ENCODE measurements around the gene PPP1R12B. TPM values are rescaled to one million over a fixed set of nuclear protein-coding genes. Genes with fewer than 3 reads are reported as not detected.
A peak's percentile ranks its signal among the peaks of the same experiment; 100 is the strongest.

PPP1R12B gene
- total RNA-seq, 3 donors from 2014 or later: 80.9 to 655 (median 89.0) TPM

- TF ChIP-seq, protein P1, sequence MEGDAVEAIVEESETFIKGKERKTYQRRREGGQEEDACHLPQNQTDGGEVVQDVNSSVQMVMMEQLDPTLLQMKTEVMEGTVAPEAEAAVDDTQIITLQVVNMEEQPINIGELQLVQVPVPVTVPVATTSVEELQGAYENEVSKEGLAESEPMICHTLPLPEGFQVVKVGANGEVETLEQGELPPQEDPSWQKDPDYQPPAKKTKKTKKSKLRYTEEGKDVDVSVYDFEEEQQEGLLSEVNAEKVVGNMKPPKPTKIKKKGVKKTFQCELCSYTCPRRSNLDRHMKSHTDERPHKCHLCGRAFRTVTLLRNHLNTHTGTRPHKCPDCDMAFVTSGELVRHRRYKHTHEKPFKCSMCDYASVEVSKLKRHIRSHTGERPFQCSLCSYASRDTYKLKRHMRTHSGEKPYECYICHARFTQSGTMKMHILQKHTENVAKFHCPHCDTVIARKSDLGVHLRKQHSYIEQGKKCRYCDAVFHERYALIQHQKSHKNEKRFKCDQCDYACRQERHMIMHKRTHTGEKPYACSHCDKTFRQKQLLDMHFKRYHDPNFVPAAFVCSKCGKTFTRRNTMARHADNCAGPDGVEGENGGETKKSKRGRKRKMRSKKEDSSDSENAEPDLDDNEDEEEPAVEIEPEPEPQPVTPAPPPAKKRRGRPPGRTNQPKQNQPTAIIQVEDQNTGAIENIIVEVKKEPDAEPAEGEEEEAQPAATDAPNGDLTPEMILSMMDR (IDR thresholded peaks at IDR 0.05): peak; percentile 86
- intact Hi-C loops (cut with DNase I, micrococcal nuclease): loop anchor here (5.0 to 10.0 kb wide), 2 partner anchors 128 to 131 kb away; no protein-coding TSS in a partner anchor
- ATAC-seq: peak; percentile 95
- Histone ChIP-seq H3K36me3 (ENCODE audit: low read depth) (no peaks in the 10 kb centered on the region), H3K4me1 (ENCODE audit: low read depth) (no peaks in the 10 kb centered on the region), H3K4me3 (no peak overlapping the region), H3K9me3 (no peaks in the 10 kb centered on the region)
- DNase-seq: peak; percentile 67 to 92 (median 89)
Observed at GRCh38 chr1:202315576-202316168, 32.8 kb upstream of the PPP1R12B start.

DNA sequence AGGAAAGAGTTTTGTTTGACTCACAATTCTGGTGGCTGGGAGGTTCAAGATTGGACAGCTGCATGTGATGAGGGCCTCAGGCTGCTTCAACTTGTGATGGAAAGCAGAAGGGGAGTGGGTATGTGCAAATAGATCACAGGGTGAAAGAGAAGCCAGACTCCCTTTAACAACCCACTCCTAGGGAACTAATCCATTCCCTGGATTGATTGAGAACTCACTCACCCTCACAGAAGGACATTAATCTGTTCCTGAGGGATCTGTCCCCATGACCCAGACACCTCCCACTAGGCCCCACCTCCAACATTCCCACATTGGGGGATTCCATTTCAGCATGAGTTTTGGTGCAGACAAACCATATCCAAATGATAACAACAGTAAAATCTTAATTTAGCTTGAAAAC is 32.3 kb upstream of the PPP1R12B start:
- Histone ChIP-seq H3K4me3 (no peak overlapping the region), H3K36me3 (ENCODE audit: low read depth) (no peaks in the 10 kb centered on the region), H3K9me3 (no peaks in the 10 kb centered on the region), H3K4me1 (ENCODE audit: low read depth) (no peaks in the 10 kb centered on the region)
- TF ChIP-seq, protein P1 (IDR thresholded peaks at IDR 0.05): no peak
- intact Hi-C loops (cut with DNase I, micrococcal nuclease): loop anchor here (5.0 to 10.0 kb wide), 2 partner anchors 129 to 131 kb away; no protein-coding TSS in a partner anchor
- ATAC-seq (no peak), DNase-seq (no peak)

DNA sequence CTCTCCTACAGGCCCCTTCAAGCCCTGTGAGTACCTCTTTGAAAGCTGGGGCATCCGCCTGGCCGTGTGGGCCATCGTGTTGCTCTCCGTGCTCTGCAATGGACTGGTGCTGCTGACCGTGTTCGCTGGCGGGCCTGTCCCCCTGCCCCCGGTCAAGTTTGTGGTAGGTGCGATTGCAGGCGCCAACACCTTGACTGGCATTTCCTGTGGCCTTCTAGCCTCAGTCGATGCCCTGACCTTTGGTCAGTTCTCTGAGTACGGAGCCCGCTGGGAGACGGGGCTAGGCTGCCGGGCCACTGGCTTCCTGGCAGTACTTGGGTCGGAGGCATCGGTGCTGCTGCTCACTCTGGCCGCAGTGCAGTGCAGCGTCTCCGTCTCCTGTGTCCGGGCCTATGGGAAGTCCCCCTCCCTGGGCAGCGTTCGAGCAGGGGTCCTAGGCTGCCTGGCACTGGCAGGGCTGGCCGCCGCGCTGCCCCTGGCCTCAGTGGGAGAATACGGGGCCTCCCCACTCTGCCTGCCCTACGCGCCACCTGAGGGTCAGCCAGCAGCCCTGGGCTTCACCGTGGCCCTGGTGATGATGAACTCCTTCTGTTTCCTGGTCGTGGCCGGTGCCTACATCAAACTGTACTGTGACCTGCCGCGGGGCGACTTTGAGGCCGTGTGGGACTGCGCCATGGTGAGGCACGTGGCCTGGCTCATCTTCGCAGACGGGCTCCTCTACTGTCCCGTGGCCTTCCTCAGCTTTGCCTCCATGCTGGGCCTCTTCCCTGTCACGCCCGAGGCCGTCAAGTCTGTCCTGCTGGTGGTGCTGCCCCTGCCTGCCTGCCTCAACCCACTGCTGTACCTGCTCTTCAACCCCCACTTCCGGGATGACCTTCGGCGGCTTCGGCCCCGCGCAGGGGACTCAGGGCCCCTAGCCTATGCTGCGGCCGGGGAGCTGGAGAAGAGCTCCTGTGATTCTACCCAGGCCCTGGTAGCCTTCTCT is 30.3 kb upstream of the PPP1R12B start:
- ATAC-seq (no peak), DNase-seq (no peak)
- TF ChIP-seq, protein P1 (IDR thresholded peaks at IDR 0.05): no peak
- H3K4me3 ChIP-seq: no peak overlapping the region
- H3K4me1 ChIP-seq (ENCODE audit: low read depth): no peaks in the 10 kb centered on the region
- intact Hi-C loops (cut with DNase I, micrococcal nuclease): loop anchor here (5.0 to 10.0 kb wide), 2 partner anchors 131 to 133 kb away; no protein-coding TSS in a partner anchor
- H3K36me3 ChIP-seq (ENCODE audit: low read depth): no peaks in the 10 kb centered on the region
- no peaks in the 10 kb centered on the region for H3K9me3 ChIP-seq

DNA sequence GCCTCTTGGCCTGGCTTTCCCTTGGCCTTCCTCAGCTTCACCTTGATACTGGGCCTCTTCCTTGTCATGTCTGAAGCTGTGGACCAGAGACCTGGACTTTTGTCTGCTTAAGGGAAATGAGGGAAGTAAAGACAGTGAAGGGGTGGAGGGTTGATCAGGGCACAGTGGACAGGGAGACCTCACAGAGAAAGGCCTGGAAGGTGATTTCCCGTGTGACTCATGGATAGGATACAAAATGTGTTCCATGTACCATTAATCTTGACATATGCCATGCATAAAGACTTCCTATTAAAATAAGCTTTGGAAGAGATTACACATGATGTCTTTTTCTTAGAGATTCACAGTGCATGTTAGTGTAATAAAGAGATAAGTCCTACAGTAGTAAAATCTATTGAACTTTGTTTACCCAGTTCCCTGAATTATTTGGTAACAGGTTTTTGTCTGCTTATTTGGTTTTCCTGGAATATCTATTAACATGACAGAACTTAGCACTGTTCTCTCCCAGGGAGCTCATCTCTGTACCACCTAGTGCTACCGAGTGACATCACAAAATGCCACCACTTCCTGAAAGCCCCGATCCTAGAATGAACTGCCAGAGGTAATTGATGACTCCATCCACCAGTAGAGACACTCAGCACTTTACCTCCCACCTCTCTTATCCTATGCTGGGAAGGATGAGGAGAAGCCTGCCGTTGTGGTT is 29.0 kb upstream of the PPP1R12B start:
- H3K4me3 ChIP-seq: no peak overlapping the region
- intact Hi-C loops (cut with DNase I, micrococcal nuclease): loop anchor here (5.0 to 10.0 kb wide), 2 partner anchors 132 to 135 kb away; no protein-coding TSS in a partner anchor
- TF ChIP-seq, protein P1 (IDR thresholded peaks at IDR 0.05): no peak
- no peaks in the 10 kb centered on the region for H3K36me3 ChIP-seq (ENCODE audit: low read depth)
- no peaks in the 10 kb centered on the region for H3K9me3 ChIP-seq
- no peak for DNase-seq
- no peaks in the 10 kb centered on the region for H3K4me1 ChIP-seq (ENCODE audit: low read depth)
- no peak for ATAC-seq

GRCh38 chr1:202320081-202320405 is 28.5 kb upstream of the PPP1R12B start:
- intact Hi-C loops (cut with DNase I, micrococcal nuclease): no loop called here
- no peak for ATAC-seq

More at GRCh38 chr1:202320081-202320405, 28.5 kb upstream of the PPP1R12B start:
- Histone ChIP-seq H3K4me3 (no peak overlapping the region), H3K4me1 (ENCODE audit: low read depth) (no peaks in the 10 kb centered on the region), H3K36me3 (ENCODE audit: low read depth) (no peaks in the 10 kb centered on the region), H3K9me3 (no peaks in the 10 kb centered on the region)
- no peak for DNase-seq
- TF ChIP-seq, protein P1 (IDR thresholded peaks at IDR 0.05): no peak

Measured in mucosa of descending colon (tissue), 3 donors.